T-helper 1 cell (primary cell): ENCODE results near the gene NPC1.
A peak's percentile ranks its signal among the peaks of the same experiment; 100 is the strongest.

Experiments used
- DNase-seq, 5 donors: peaks; one replicate each; pipeline ENCODE4 v3.0.0-alpha.2; 2012 to 2020

NPC1 gene

DNA sequence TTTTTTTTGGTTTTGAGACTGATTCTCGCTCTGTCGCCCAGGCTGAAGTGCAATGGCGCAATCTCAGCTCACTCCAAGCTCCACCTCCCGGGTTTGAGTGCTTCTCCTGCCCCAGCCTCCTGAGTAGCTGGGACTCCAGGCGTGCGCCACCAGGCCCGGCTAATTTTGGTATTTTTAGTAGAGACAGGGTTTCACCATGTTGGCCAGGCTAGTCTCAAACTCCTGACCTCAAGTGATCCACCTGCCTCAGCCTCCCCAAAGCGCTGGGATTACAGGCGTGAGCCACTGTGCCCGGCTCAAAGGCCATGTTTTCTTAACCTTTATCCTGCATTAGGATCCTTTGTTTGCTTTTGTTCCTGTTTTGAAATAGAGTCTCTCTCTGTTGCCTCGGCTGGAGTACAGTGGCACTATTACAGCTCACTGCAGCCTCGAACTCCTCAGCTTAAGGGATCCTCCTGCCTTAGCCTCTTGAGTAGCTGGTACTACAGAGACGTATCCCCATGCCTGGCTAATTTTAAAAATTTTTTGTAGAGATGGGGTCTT, 41.0 kb downstream of the NPC1 start:
- DNase-seq, result no peak

DNA sequence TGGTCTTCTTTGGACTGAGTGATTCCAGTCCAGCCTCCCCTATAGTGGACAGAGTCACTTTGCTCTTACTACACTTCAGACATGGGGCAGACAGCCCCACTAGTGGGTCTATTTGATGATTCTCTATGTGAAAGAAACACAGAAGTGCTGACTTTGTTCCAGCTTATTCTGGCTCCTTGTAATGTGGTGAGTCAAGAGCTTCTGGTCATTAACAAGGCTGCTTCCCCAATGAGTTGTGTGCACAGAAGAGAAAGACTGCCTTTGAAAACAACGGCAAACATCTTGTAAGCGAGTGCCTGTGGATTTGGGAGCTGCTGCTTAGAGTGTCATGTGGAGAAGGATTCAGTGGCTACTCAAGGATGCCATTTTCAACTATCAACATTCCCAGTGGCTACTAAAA, 43.8 kb downstream of the NPC1 start:
- DNase-seq, result no peak

DNA sequence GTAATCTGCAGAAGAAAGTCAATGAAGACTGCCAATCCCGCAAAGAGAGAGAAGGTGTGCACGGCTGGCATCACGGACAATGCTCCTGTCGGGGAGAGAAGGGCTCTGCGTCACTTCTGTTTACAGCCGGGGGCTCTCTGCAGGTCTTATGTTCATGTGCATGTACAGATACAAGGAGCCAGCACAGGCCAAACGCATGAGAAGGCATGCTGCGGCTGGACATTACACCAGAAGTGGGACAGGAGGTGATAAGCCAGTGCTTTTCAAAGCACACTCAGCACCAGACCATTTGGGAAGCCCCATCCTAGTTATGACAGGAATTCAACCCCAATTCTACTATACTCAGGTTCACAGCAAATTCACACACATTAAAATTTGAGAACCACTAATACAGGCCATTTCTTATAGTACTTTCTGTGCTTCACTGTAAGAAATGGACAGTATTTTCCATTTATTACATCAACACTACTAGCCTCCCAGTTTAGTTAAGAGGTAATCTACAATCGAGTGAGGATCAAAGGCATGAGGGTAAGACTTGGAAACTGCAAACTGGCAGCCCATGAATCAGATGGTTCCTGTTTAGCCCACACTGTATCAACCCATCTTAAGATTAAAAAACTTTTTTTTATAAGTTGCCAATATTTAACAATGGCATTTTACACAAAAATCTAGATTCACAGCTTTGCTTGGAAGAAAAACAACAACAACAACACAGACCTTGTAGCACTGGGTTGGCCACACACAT, 44.8 kb downstream of the NPC1 start:
- no peak for DNase-seq

DNA sequence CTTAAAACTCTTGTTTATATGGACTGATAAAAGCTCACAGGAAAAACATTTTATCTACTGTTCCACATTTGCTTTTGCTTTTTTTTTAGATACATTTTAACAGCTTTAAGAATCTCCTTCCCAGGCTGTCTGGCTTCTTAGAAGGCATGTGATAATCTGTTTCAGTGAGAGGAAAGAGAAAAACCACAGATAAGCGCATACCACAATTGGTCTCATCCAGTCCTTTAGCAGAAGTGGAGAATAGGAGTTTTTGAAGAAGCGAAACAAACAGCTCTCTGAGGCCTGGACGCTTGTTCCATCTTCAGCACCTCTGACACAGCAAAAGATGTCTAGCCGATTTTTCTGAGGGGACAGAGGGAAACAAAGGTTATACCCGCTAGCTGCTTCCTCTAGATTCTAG, 45.4 kb downstream of the NPC1 start:
- peak in 1 of 5 donors; percentile 74 for DNase-seq

DNA sequence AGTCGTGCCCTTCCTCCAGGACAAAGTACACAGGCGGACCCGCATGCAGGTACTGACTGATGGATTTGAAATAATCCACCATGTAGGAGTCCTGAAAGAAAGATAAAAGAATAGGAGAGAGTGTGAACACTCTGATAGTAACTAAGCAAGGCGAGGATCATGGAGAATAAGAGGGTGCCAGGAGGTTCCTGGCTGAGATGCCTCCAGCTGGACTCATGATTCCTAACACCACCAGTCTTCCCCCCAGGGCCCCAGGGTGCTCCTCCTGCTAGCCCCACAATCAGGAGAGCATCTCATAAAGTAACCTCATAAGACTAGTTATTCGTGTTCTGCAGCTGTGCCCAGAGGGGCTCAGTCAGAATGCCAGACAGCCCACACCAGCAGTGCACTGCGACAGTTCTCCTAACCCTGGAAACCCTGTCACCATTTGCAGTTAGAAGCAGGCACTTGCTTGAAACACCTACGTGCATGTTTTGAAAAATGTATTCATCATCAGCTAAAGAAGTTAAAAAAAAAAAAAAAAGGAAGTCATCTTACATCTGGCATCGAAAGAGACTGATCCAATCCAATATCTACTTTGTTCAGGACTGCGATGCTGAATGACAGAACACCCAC, 46.3 kb downstream of the NPC1 start:
- DNase-seq, result no peak

DNA sequence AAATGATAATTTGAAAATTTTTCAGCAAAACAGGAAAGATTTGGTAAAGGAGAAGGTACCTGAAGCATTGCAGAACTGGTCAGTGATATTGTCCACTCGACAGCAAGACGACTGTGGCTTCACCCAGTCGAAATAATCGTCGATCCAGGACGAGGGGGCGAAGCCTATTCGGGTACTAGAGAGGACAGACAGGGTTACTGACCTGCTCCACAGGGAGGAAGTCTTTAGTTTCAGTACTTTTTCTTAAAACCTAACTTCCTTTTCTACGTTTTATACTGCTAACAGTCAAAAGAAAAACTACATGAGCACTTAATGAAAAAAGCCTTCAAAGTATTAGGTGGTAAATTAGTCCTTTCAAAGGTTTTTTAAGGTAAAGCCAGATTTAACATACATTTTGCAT, 47.0 kb downstream of the NPC1 start:
- no peak for DNase-seq

DNA sequence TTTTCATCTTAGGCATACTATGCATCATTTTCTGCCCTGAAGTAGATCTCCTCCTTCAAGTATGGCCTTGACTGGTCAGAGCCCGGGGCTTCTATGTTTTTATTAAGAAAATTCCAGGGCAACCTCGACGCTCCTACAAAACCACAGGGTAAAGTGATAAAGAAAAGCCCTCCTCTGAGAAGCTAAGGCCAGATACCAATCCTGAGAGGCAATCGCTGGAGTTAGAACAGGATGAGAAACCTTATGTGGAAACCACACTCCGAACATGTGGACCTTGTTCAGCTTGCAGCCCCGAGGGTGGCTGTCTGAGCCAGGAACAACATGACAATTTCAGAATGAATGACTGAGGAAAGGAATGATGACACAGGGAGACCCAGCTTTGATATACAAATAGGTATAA, 47.4 kb downstream of the NPC1 start:
- no peak for DNase-seq

DNA sequence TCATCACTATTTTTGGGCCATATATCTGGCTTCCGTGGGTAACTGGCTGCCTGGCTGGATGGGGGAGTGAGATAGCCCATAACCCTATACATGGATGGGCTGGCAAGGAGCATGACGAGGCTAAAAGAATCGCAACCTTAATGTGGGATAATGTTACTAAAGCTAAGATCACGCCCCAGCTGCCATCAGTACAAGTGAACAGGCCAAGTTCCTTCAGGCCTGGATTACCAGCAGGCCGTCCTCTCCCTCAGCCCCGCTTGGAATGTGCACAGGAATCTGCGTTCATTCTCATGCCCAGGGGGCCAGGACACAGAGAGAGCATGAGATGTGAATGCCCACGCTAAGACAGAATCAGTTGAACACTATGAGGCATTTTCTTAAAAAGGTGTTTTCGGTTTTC, 48.3 kb downstream of the NPC1 start:
- no peak for DNase-seq

DNA sequence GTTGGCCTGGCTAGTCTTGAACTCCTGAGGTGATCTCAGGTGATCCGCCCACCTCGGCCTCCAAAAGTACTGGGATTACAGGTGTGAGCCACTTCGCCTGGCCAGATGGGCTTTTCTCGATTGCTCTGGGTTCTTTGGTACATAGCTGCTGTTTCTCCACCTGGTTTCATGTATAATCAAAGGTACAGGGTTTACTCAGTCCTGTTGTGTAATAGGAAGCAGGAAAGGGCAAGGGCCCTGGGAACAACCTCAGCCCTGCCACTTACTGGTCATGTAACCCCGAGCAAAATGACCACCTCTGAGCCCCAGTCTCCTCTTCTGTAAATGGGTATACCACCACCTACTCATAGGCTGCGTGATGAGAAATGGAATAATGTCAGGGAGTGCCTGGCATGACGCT, 49.0 kb downstream of the NPC1 start:
- DNase-seq, result no peak

DNA sequence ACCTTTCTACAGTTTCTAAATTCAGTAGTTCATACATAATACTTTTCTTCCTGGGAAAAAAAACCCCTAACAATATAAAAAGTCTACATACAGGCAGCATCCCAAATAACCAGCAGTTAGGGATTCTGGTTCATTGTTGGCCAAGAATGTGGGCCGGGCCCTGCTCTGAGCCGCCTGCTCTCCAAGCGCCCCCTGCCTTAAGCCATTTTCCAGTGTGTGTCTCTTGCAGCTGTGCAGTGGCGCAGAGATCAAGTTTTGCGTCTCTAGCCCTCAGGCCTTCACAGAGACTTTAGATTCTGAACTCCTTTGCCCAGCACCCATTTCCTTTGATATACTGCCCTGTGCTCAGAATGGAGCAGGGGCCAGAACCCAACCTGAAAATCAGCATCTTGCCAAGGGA, 50.1 kb downstream of the NPC1 start:
- no peak for DNase-seq

DNA sequence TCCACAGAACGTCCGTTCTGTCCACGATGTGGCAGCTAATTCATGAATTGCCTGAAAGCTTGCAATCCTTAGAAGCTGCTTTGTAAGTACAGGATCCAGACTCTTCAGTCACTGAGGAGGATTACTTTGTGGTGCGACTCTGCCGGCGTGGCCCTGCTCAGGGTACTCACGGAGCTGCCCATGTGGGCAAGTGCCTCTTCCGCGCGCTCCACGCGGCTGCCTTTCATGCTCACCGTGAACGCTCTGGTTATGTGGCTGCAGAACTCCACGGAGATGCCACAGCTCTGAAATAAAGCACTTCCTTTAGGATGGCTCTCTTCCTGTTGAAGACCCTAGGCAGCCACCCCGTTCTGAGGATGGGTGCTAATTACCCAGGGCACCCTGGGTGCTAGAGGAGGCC, 52.0 kb downstream of the NPC1 start:
- DNase-seq, result no peak

DNA sequence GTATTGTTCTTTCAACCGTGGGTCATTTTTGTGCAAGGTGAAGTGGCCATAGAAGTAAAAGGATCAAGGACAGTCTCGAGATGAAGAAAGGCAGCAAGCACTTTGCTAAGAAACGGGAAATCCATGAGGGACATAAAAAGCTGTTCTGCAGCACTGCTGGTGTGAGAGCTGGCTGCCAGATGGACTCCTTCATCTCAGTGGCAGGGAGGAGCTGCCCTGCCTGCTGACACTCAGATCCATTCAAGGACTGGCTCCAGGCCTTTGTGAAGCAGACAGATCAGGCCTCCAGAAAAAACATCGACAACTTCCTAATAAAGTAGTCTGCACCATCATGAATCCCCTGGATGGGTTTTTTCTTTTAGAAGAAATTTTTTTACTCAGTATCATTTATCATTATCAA, 53.5 kb downstream of the NPC1 start:
- DNase-seq, result no peak

DNA sequence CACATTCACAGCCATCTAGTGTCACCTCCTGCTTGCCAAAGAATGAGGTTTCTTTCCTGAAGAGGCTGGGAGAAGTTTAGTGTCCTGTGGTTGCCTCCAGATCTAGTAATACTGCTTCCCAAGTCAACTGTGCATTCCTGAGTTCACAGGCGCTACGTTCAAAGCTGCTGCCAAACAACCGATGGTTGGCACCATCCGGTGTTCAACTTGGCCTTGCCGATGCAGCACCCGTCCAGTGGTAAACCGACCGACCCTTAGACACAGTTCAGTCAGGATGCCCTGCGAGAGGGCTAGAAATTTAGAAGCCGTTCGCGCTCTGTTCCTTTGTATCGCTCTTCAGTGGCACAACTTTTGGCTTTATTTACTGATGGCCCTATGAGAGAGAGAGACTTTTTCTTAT, 54.4 kb downstream of the NPC1 start:
- DNase-seq, result no peak

DNA sequence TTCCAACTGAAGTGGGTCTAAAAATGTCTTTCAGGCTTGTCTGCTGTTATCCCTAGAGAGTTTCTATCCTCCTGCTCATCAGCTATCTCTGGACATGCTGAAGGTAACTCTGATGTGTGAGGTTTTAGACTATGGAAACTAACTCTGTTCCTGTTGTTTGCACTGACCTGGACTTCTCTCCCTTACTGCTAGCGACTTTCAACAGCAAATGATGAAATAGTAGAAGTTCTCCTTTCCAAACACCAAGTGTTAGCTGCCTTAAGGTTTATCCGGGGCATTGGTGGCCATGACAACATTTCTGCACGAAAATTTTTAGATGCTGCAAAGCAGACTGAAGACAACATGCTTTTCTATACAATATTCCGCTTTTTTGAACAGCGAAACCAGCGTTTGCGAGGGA, 56.1 kb downstream of the NPC1 start:
- DNase-seq, result no peak

DNA sequence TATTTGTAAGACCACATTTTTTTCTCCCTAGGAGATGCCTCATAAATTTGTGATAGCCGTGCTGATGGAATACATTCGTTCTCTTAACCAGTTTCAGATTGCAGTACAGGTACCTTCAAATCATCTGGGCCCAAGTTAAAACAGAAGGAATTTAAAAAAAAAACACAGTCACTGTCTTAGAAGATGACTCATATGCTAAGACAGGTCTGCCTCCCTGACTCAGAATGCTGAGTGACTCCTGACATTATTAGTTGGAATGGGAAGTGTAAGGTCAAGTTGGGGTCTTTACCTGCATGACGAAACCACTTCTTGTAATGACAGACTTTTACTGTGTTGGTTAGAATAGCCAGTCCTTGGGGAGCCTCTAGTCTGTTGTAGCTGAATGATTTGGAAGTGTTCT, 56.7 kb downstream of the NPC1 start:
- no peak for DNase-seq

DNA sequence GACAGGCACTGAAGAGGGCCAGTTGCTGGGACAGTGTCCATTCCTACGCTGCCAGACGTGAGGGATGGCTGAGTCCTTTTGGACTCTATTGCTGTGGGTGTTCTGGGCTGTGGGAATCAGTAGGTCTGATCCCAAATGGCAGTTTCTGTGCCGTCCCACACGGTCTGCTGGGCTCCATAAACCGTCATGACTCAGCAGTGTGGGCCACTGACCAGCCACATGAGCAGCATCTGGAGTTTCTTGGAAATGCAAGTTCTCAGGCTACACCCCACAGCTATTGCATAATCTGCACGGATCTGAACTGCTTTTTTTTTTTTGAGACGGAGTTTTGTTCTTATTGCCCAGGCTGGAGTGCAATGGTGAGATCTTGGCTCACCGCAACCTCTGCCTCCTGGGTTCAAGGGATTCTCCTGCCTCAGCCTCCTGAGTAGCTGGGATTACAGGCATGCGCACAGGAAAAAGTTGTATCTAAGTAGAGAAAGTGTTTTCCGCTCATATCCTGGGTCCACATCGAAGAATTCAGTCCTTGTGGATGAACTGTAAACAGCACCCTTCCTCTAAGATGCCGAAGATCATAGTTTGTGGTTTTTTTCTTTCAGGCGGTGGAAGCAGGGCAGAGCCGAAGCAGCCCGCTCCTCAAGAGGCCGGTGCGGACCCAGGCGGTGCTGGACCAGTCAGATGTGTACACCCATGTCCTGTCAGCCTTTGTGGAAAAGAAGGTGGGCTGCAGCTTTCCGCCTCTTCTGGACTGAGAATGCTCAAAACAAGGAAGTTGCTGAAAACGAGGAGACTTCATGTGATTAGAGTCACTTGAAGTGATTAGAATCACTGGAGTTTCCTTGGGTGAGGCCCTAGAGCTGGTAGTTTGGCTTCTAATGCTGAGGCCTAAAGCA, 57.5 kb downstream of the NPC1 start:
- no peak for DNase-seq

DNA sequence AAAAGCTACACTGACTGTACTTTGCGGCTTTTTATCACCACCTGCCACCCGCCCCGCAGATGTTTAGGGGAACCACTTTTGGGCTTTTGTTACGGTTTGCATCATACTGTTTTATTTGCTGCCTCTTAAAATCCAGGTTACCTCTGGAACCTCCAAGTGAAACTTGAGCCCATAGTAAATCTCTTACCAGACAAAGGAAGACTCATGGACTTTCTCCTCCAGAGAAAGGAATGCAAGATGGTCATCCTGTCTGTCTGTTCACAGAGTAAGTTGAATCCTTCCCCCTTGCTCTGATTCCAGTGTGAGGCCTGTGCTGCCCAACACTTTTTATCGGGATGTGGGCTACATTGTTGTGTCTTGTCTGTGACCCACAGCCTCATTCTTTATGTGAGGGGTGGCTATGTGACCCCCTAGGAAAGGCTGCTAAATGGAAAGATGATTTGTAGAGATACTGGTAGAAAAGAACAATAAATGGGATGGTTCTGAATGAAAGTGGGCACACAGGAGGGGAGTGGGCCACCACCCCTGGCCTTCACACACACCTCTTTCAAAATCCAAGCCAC, 59.7 kb downstream of the NPC1 start:
- DNase-seq, result no peak

DNA sequence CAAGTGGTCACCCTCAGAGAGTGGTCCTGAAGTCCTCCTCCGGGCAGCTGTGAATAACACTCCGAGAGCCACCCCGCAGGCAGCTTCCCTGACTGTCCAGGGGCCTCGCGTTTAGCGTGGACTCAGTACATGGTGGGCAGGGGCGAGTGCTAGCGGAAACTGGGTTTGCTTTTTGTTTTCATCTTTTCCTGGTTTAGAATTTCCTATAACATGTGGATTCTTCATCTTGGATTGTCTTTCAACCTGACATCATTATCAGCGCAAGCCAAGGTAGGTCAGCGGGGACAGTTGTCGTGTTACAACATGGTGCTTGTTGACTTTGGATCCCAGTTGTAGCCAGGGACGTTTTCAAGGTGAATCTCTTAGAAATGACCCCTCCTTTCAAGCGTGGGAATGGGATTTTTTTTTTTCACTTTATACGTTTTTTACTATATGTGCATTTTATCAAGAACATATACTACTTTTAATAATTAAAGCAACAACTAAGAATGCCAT, 62.0 kb downstream of the NPC1 start:
- no peak for DNase-seq

DNA sequence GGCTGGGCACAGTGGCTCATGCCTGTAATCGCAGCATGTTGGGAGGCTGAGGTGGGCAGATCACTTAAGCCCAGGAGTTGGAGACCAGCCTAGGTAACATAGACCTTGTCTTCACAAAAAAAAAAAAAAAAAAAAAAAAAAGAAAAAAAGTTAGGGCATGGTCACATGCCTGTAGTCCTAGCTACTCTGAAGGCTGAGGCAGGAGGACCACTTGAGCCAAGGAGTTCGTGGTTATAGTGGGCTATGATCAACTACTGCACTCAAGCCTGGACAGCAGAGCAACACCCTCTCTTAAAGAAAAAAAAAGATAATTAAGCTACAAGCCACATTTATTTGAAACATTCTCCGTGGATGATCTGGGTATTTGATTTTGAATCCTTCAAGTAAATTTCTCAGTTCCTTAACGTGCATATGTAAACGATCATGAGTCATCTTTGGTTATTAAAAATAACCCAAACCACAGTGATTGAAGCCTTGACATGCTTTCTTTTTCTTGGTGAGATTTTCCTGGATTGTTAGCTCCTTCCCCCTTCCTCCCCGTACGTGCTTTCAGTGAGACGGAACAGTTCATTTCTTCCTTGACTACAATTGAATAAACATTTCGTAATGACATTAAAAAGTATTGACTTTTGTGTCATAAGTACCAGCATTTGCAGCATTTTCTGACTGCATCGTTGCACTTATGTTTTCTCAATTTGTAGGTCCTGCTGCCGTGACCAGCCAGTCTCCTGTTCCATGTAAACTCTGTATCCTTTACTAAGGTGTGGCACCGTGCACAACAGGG, 62.7 kb downstream of the NPC1 start:
- no peak for DNase-seq

DNA sequence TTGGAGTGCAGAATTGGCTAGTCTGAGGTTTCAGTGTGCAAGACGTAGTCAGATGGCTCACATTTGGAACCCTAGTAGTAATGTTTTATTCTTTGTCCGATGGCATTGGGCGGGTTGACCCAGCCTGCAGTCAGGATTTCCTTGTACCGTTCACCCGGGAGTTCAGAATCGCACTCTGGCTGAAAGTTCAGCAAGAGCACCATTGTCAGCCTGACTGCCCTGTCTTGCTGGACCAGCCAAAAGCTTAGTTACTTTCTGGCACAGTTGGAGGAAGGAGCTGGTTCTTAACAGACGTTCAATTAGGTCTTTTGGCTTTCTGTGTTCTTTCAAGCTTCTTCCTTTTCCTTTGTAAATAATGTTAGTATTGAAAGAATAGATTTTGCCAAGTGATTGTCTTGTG, 64.4 kb downstream of the NPC1 start:
- no peak for DNase-seq

DNA sequence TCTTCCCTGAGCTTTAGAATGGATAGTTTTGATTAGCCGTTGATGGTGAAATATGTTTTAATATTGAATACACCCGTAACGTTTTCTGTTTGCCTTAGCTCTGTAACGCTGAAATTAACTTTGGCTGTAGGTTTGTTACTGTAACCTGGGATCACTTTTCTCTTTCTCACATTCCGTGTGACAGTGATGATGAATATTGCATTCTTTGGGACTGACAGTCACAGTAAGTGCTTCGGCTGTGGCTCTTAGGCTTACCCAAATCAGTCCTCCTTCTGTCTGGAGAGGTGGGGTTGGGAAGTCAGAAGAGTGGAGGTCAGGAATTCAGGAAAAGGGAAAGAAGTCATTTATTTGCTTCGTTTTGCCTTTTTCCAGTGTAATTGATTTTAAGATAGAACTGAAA, 65.0 kb downstream of the NPC1 start:
- DNase-seq, result no peak

DNA sequence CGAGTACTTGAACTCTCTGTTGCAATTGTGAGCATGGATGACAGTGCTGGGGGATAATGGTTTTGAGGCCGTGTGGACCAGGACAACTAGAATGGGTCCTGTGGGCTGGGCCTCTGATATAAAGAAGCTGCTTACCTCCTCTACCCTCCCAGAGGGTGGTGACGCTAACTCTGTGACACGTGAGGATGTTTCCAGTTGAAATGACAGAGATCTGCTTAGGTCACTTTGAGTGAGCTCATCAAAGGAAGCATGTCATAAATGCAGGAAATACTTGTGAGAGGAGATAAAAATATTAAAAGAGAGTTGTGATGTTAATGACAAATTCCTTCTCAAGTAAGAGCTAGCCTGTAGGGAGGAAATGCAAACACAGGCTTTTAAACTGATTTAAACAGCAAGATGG, 66.6 kb downstream of the NPC1 start:
- no peak for DNase-seq
